ENCODE measurements around the gene ALDH3A1.

DNA sequence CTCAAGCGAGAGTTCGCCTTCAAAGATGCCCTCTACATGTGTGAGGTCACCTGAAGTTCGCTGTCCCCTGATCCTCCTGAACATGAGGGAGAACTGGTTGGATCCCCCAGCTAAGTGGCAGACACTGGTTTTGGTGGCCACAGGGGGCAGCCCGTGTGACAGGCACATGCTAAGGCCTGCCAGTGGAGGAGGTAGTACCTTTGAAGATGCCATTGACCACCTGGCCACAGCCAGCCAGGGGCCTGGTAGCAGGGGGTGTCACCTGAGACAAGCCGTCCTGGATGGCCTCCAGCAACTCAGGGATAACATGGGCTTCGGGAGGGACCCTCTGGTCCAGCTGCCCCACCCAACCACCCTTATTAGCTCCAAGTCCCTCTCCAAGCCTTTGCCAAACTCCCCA is 7.3 kb upstream of the ALDH3A1 start:
- no peak for TF ChIP-seq CTCF (IDR thresholded peaks at IDR 0.05)
- TF ChIP-seq POLR2A (IDR thresholded peaks at IDR 0.05) = no peak
- TF ChIP-seq POLR2AphosphoS5 (IDR thresholded peaks at IDR 0.05) = no peak
- no peak for TF ChIP-seq EP300 (IDR thresholded peaks at IDR 0.05)

All from stomach (tissue), 4 donors.